Medulla oblongata (tissue), 1 donor: ENCODE data around the gene ALPL.
"Not testable (repeated sequence)": the region's sequence is repeated elsewhere in the genome, so short reads cannot be mapped to it uniquely, and the experiment has no call there.

Experiments
- DNase-seq: peaks from one replicate; pipeline ENCODE4 v3.0.0-alpha.2; 2015; ENCODE audit errors: extremely low spot score

Gene ALPL

DNA sequence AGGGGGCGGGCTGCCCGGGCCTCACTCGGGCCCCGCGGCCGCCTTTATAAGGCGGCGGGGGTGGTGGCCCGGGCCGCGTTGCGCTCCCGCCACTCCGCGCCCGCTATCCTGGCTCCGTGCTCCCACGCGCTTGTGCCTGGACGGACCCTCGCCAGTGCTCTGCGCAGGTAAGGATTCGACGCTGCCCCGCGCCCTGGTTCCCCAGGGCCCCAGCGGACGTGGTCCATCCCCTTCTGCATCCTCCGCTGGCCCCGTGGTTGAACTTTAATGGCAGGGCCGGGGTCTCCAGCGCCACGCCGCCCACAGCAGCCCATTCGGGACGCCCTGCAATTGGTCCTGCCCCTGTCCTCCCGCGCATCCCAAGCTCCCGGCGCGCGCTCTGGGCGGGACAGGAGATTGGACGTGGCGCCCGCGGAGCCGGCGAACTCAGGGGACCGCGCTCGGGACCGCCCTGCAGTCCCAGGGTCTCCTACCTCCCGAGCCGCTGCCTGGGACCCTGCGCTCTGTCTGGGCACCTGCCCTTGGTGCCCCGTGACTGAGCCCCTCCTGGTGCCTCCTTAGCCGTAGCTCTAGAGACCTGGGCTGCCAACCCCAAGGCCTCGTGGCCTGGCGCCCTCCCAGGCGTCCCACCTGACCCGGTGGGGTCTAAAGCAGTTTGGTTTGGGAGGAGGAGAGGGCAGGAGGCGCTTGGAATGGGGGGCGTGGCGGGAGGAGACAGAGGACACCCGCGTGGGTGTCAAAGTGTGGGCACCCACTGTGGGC lies at the start of gene ALPL:
Gene ALPL (plus strand): TSS at position 73 of the 762 bp plus-strand sequence. CDS start 44,659 bp downstream, outside the sequence.
- DNase-seq: no peak

DNA sequence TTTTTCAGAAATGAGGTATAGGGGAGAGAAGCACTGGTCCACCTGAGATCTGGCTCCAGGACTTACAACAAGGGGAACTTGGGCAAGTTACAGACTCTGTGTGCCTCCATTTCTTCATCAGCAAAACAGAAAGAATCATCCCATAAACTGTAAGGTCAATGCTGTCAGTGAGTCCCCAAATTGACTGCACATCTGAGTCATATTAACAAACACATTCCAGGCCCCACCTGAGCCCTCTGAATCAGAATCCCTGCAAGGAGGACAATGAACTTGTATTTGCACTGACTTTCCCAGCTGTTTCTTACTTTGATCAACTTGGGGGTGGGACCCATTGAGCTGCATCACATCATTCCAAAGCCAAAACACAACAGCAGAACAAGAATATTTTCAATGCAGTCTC lies 44.1 kb upstream of the ALPL start:
- DNase-seq: not testable (repeated sequence)

DNA sequence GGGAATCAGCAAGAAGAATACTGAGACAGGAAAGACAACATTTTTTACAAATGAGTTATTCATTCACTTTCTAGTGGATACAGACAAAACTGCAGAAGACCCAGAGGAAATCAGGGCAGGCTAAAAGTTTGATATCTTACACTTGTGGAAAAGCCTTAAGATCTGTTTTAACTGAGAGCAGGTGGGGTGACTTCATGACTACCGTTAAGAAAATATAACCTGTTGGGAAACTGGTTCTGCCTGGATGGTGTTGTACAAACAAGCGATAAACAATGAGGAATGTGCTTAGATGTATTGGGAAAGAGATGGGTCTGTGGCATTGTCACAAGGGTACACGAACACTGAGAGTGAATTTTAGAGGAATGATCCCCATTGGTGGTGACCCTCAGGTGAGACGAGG lies 41.3 kb upstream of the ALPL start:
- DNase-seq: not testable (repeated sequence)

DNA sequence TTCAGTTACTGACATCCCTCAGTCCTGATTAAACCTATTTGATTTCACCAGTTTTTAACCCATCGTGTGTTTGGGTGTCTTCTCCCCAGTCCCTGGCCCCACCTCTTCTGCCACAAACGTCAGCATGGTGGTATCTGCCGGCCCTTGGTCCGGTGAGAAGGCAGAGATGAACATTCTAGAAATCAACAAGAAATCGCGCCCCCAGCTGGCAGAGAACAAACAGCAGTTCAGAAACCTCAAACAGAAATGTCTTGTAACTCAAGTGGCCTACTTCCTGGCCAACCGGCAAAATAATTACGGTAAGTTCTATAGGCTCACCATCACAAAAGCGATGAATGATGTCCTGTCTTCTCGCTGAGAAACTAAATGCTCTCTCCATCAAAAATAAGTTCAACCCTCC lies 40.6 kb upstream of the ALPL start:
- DNase-seq: peak; percentile 8

DNA sequence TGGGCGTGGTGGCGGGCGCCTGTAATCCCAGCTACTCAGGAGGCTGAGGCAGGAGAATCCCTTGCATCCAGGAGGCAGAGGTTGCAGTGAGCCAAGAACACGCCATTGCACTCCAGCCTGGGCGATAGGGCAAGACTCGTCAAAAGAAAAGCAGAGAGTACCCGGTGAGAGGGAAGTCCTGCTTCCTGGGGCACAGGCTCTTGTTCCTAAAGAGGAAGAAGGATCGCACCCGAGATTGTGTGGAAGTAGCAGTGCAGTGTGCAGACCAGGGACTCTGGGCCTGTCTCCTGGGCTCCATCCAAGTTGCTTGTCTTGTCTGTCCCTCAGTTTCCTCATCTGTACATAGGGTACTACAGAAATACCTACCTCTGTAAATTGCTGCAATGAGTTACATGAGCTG lies 39.6 kb upstream of the ALPL start:
- no peak for DNase-seq

DNA sequence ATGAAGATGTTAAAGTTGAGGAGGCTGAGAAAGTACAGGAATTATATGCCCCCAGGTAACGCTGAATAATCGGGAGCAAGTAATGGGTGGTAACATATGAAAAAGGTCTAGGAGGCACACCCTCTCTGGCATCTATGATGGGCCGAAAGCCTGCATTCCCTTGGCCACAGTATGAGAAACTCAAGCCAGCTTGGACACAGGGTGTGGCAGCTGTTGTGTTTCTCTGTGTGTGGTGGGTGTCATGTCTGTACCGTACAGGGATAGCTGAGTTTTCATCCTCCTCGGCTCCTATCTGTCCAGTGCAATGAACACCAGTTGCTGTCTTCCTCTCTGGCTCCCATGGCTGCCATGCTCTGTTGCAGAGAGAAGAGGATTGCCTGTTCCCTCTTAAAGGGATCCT lies 36.4 kb upstream of the ALPL start:
- DNase-seq: no peak

DNA sequence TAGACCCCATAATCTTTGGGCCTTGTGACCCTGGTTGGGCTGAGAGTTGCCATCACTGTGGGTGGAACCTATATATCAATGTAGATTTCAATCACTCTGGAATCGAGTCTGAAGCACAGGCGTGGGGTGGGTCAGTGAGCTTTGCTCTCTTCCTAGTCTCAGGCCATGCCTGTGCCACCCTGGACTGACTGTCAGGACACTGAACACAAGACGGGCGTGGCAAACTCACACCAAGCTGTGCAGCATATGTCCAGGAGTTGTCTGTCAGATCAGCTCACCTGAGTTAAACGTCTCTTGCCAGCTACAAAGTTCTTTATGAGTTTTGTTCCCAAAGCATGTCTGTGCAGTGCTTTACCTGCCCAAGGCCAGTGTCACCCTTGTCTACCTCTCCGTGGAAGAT lies 30.9 kb upstream of the ALPL start:
- DNase-seq: no peak

DNA sequence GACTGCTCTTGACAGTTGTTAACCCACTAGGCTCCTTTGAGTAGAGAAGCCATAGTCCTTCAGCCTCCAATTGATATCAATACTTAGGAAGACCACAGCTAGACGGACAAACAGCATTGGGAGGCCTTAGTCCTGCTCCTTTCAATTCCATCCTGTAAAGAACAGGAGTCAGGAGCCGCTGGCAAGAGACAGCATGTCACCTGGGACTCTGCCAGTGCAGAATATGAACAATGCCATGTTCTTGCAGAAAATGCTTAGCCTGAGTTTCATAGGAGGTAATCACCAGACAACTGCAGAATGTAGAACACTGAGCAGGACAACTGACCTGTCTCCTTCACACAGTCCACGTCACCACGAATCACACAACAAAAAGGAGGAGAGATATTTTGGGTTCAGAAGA lies 25.3 kb upstream of the ALPL start:
- not testable (repeated sequence) for DNase-seq

DNA sequence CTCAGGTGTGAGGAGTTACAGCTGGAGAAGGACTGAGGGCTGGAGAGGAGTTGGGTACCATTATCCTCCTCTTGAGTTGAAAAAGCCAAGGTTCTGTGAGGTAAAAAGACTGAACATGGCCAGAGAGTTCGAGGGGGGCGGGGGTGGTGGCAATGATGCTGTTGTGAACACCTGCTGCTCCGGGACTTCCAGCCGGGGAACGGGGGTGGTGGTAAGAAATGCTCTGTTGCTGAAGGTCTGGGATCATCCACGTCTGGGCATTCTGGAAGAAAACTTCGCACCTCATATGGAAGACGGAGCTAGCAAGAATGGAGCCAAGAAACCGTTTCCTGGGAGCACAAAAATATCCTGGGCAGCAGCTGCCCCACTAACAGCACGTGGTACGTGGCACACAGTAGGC lies 20.1 kb upstream of the ALPL start:
- no peak for DNase-seq

DNA sequence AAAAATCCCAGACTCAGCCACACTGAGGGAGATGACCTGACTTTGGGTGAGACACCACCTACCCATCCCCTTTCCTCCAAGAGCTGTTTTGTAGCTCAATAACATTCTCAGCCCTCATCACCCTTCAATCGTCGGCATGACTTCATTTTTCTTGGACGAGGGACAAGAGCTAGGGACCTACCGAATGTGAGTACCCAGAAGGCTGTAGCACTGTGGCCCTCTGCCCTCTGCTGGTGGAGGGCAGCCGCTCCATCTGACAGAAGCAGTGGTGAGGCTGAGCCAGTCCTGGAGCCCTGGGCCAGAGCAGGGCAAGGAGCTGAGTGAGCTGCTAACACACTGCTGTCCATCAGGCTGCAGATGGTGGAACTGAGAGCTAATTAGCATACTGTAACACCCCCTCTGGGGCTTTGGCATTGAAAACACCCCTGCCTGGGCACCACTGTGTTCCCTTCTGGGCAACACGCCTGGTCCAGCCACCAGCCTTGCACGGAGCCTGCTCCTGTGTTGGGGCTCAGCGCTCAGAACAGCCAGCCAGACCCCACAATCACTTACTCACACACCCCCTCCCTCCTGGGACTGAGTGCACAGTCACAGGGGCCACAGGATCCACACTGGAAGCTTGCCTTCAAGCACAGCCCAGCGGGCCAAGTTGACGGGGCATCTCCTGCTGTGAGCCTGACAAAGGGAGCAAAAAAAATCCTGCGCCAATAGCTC lies 18.3 kb upstream of the ALPL start:
- DNase-seq: no peak

DNA sequence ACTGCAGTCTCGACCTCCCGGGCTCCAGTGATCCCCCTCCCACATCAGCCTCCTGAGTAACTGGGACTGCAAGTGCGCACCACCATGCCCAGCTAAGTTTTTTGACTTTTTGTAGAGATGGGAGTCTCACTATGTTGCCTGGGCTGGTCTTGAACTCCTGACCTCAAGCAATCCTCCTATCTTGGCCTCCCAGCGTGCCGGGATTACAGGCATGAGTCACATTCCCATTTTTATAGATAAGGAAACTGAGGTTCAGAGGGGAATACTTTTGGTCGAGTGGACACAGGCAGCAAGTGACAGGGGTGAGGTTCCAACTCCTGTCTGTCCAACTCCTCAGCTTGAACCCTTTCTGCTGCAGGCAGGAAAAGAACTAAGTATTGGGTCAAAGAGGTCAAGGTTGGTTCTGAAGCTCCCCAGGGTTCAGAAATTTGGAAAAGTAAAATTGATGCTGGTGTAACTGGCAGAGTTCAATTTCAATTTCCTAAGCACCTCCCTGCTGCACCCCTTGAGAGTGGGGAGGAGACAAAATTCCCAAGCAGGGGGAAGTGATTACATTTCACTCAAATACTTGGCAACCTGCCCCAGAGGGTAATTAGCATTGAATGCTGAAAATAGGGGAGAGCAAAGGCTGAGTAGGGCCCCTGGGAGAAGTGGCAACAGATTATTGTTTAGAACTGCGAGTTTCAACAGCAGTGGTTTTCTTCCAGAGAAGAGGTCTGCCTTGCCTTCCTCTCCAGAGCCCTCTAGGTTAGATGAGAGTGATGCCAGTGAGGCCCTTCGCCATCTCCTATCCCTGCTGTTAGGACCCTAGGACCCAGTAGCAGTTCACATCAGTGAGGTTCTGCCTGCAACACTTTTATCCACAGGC lies 17.5 kb upstream of the ALPL start:
- no peak for DNase-seq

DNA sequence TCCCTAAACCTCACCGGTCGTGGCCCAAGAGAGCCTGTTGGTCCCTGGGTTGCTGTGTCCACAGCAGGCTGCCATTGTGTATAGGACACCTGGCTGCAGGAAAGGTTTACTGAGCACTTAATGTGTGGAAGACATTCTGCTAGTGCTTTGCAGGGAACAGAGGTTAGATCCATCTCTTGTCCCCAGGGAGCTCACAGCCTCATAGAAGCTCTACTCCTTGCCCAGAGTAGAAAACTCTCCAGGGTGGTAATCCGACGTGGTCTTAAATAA lies 16.9 kb upstream of the ALPL start:
- no peak for DNase-seq

DNA sequence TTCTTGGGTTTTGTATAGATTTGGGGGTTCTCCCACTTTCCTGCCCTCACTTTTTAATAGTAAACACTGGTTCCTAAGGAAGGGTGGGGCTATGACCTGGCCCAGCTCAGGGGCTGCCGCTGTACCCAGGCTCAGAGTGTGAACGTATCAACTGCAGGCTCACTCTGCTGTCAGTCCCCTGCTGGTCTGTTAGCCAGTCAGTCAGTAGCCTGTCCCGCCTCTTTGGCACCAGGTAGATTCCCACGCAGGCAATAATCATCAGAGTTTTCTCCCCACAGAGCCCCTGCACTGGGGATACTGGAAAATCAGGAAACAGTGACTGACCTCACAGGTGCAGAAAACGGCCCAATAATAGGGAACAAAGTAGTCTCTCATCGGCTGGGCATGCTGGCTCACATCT lies 15.0 kb upstream of the ALPL start:
- DNase-seq: no peak

DNA sequence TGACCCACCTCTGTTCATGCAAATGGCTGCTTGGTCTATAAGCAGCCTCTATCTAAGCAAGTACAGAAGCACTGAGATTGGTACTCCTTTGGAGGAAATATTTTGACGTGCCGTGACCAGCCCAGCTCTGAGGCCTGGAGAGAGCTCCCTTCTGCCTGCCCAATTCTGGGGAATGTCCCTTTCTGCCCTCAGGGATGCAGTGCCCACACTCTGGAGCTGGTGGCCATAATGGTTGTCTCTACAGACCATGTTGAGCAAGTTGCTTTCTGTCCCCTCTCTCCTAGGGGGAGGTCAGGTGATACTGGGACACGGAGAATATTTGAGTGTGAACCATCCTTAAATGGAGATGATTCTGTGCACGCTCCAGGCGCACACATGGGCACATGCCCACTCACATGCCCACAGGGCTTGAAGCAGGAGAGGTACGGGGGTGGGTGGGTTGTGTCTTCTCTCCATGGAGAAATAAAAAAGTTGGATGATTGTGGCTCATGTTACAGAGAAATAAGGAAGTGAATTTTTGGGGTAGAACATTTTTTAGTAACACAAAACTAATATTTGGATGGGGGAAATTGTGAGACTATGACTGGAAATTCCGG lies 13.9 kb upstream of the ALPL start:
- no peak for DNase-seq

DNA sequence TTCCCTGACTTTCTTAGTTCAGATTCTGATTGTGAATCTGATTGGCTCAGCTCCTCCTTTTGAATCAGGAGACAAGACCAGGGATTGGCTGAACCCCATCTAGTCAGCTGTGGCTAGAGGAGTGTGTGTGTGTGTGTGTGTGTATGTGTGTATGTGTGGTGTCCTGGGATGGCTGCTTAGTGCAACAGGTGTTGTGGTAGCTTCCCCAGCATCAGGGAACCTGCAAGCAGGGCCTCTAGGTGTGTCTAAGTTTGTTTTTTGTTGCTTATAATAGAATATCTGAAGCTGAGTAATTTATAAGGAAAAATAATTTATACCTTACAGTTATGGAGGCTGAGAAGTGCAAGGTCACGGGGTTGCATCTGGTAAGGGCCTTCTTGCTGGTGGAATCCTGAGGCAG lies 13.2 kb upstream of the ALPL start:
- no peak for DNase-seq

DNA sequence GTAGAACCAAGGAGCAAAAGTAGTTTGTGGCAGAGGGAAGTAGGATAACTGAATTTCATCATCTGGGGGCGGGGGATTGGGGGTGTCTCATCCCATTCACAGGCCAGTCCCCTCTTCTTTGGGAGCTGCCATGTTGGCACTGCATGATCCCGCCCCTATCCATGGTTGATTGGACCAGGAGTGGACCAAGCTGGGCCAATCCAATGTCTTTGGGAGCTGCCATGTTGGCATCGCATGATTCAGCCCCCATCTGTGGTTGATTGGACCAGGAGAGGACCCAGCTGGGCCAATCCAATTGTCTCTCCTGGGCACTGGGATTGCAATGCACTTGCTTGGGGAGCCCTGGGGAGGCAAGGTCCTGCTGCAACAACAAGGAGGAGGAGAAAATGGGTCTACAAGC lies 12.3 kb upstream of the ALPL start:
- no peak for DNase-seq

DNA sequence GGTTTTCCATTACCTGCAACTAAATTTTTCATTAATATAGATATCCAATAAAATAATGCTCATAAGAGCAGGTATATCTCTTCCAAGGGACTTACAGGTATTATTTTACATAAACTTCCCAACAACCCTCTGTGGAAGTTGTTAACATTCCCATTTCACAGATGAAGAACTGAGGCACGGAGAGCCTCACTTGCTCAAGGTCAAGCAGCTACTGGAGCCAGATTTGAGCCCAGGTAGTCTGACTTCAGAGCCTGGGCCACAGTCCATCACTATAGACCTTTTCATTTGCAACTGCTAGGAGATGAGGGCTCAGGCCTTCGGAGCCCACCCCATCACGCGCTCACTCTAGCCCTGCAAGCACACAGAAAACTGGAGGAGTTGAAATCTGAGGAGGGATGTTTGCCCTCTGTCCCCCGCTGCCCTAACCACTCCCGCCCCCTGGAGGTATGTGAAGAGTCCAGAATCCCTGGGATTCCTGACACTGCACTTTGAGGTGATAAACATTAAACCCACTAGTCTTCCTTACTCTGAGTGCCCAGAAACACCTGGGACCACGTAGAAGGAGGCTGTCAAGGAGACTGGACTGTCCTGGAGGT lies 11.7 kb upstream of the ALPL start:
- DNase-seq: no peak

DNA sequence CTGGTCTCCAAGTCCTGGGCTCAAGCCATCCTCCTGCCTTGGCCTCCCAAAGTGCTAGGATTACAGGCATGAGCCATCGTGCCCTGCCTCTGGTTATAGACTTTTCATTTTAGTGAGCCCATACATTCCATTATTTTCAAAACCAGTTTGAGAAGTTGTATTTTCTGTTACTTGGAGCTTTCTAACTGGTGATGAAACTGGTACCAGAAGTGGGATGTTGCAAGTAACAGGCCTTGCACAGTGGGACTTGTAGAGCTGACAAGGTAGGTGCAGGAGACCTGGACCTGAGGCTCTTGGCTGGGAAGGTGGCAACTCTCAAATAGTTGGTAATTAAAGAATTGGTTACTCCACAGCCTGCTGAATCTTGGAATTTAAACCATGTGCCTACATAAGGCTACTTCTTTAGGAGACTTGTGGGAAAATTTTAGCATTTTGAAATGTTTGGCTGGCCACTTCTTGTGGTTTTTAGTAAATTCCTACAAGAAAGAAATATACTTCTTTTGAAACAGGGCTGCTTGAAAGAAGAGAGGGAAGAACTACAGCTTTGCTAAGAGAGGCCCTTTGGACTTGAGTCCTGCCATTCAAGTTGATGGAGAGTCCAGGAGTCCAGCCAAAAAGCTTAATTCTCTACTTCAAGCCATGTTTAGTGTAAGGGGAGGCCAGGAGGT lies 9.8 kb upstream of the ALPL start:
- DNase-seq: no peak

DNA sequence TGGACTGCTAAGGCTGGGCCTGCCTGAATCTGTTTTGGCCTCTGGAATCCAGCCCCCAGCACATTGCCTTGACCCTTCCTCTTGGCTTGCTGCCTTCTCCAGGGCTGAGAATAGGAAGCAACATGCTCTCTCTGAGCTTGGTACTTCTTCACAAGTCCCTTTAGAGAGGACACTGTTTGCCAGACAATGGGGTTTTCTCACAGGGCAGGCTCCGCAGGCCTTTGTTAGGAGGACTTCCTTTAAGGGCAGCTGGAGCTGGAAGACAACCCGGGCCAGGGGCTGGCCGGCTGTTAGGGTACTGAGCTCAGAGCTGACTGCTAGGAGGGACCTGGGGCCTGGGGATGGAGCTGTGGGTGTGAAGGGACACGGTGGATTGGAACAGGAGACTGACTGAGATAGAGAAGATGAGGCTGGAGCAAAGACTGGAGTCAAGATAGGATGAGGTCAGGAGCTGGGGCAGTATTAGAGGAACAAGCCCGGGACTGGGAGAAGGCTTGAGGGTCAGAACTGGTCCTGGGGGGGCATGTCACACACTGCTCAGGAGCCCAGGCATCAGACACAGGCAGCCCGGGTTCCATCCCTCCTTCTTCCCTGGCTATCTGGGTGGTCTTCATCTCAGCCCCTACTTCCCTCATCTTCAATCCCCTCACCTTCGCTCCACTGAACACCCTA lies 5.4 kb upstream of the ALPL start:
- no peak for DNase-seq

DNA sequence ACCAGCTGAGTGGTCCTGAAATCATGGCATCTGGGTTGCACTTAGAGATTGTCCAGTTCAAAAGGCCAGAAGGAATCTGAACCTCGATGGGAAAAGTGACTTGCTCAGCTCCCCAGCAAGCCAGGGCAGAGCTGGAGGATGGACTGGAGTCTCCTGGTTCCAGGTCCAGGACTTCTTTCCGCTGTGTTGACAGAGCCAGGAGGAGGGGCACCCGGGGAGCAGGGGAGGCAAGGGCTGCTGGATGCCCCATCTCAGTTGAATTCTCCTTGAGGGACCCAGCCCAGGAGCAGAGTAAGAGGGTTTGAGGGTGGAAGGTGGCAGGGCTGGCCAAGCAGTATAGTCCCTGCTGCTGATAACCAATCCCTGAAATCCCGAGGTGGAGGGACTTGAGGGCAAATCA lies 2.4 kb upstream of the ALPL start:
- no peak for DNase-seq
